GM21423 (cell line): ENCODE results near the gene TUBG1.

Source experiments
- ATAC-seq: cut with Tn5 transposase; IDR thresholded peaks from one replicate; pipeline ENCODE4 v1.9.1; 2021; ENCODE audit warnings: mild to moderate bottlenecking, moderate library complexity; ENCODE audit not compliant: unreplicated experiment

Gene TUBG1

GRCh38 chr17:42609182-42609813 is at the start of gene TUBG1, which contains the start of gene RETREG3:
Gene TUBG1 (plus strand): TSS chr17:42609683. CDS start chr17:42609738, 55 bp downstream.
Gene RETREG3 (minus strand): TSS chr17:42609374. CDS start chr17:42609324, 50 bp downstream.
- peak; percentile 87 for ATAC-seq

GRCh38 chr17:42560246-42560645 is 49.2 kb upstream of the TUBG1 start:
- no peak for ATAC-seq

GRCh38 chr17:42561897-42562387 is 47.5 kb upstream of the TUBG1 start, which contains the start of gene COASY:
Gene COASY (plus strand): TSS chr17:42562148. CDS start chr17:42562623, 475 bp downstream.
- ATAC-seq = no peak

GRCh38 chr17:42562388-42563142 is 46.9 kb upstream of the TUBG1 start:
- no peak for ATAC-seq

- no peak for ATAC-seq
These were observed 46.4 kb upstream of the TUBG1 start for GRCh38 chr17:42563143-42563509.

- ATAC-seq = no peak
These were observed 45.9 kb upstream of the TUBG1 start for GRCh38 chr17:42563543-42563942.

- no peak for ATAC-seq
These were observed 45.5 kb upstream of the TUBG1 start for GRCh38 chr17:42563950-42564349.

GRCh38 chr17:42564815-42565522 is 44.5 kb upstream of the TUBG1 start:
- ATAC-seq = no peak

GRCh38 chr17:42565523-42566214 is 43.8 kb upstream of the TUBG1 start:
- no peak for ATAC-seq

- ATAC-seq = no peak
These were observed 43.1 kb upstream of the TUBG1 start for GRCh38 chr17:42566215-42566882.

GRCh38 chr17:42566883-42567573 is 42.5 kb upstream of the TUBG1 start, which contains the start of gene MLX:
Gene MLX (plus strand): TSS chr17:42567100. CDS start chr17:42567125, 25 bp downstream.
- peak; percentile 56 for ATAC-seq

GRCh38 chr17:42568341-42569111 is 41.0 kb upstream of the TUBG1 start:
- ATAC-seq = no peak

GRCh38 chr17:42571435-42572225 is 37.9 kb upstream of the TUBG1 start:
- no peak for ATAC-seq

- no peak for ATAC-seq
These were observed 36.4 kb upstream of the TUBG1 start for GRCh38 chr17:42573095-42573494.

- ATAC-seq = no peak
These were observed 35.0 kb upstream of the TUBG1 start for GRCh38 chr17:42574463-42574862.

- no peak for ATAC-seq
These were observed 32.3 kb upstream of the TUBG1 start for GRCh38 chr17:42577140-42577531.

- peak; percentile 67 for ATAC-seq
These were observed 31.8 kb upstream of the TUBG1 start, which contains the start of gene PSMC3IP for GRCh38 chr17:42577532-42578281. Gene PSMC3IP (minus strand): TSS chr17:42577729. CDS start chr17:42577686, 43 bp downstream.
